Right lobe of liver (tissue), 6 donors: ENCODE measurements around the gene CCDC61. TPM values are rescaled to one million over a fixed set of nuclear protein-coding genes. Genes with fewer than 3 reads are reported as not detected.
A peak's percentile ranks its signal among the peaks of the same experiment; 100 is the strongest.

ENCODE experiments used
- ATAC-seq, 4 donors: fragments of 200-7000 bp; cut with Tn5 transposase; one replicate each; pipeline ENCODE4 v1.9.1; 2020; ENCODE audit warnings: mild to moderate bottlenecking in 4 of 4, moderate library complexity in 4 of 4
- DNase-seq, 3 donors: peaks; one replicate each; pipeline ENCODE4 v3.0.0-alpha.2; 2020
- H3K27ac ChIP-seq, 3 donors: fragments of 200-600 bp; one replicate each; pipeline ENCODE4 v1.8.0; 2022
- H3K27me3 ChIP-seq, 2 donors: fragments of 200-600 bp; one replicate each; pipeline ENCODE4 v1.8.0; 2022
- H3K36me3 ChIP-seq, 4 donors: fragments of 200-600 bp; sonication (generic) in 1 of 4; one replicate each; pipeline versions ENCODE4 v1.5.1 to v1.8.0; 2017 to 2022; ENCODE audit warnings: control low read depth in 1 of 4
- H3K4me1 ChIP-seq, 4 donors: fragments of 200-600 bp; sonication (generic) in 1 of 4; one replicate each; pipeline versions ENCODE4 v1.5.1 to v1.8.0; 2017 to 2022; ENCODE audit warnings: control low read depth in 1 of 4
- H3K4me3 ChIP-seq, 3 donors: fragments of 200-600 bp; one replicate each; pipeline ENCODE4 v1.8.0; 2022
- H3K9me3 ChIP-seq, 4 donors: fragments of 200-600 bp; sonication (generic) in 1 of 4; one replicate each; pipeline versions ENCODE4 v1.5.1 to v1.8.0; 2017 to 2022; ENCODE audit warnings: control low read depth in 1 of 4
- POLR2A ChIP-seq: fragments of 450-650 bp; IDR thresholded peaks from one replicate; pipeline ENCODE4 v1.6.1; 2017; ENCODE audit warnings: antibody characterized with exemption, mild to moderate bottlenecking
- WGBS: methylation state at CpG from one replicate; pipeline ENCODE4 v1.1.6; 2018; ENCODE audit warnings: low coverage, low lambda C conversion rate; ENCODE audit not compliant: insufficient coverage; ENCODE audit errors: missing lambda C conversion rate; 5-methylcytosine and 5-hydroxymethylcytosine counted together
- intact Hi-C, 2 donors: fragments of 100-400 bp; cut with DNase I; formaldehyde crosslinking; loops; one replicate each; pipeline versions ENCODE4 v1.11.2 to v1.14.1; 2022
- long read RNA-seq: library from polyadenylated mRNA; unstranded; transcript quantifications from one replicate; pipeline ENCODE4 v2.0.0, GENCODE V29; 2019
- total RNA-seq, 6 experiments: library from RNA; depleted of rRNA in 2 of 6; stranded (reverse); fragments of >200 nt in 2 of 6; fragmentation: NEBNext Ultra II Directional in 3 of 6; extraction: Animal tissue kit (Norgen Biotek cat#: 25700) in 3 of 6; gene quantifications; one replicate each; pipeline versions ENCODE4 v1.1.0 to v1.2.4, GENCODE V29; 2016 to 2023
- TF ChIP-seq, protein P1 (sequence below), 4 donors: fragments of 200-600 bp in 3 of 4; fragments of 450-650 bp in 1 of 4; IDR thresholded peaks; one replicate each; pipeline versions ENCODE4 v1.5.1 to v1.8.0; 2016 to 2022; ENCODE audit warnings: antibody characterized with exemption in 4 of 4, mild to moderate bottlenecking in 2 of 4
- donor health status: DM: no; HTN: yes; CAD: no.
- donor health status: DM: no; HTN: no; CAD: no.
- donor health status: DM: no; HTN: no; CAD: no.
- donor health status: DM: no; HTN: yes; CAD: no.
- donor health status: DM: no; HTN: yes; CAD: no.

The CCDC61 gene, protein sequence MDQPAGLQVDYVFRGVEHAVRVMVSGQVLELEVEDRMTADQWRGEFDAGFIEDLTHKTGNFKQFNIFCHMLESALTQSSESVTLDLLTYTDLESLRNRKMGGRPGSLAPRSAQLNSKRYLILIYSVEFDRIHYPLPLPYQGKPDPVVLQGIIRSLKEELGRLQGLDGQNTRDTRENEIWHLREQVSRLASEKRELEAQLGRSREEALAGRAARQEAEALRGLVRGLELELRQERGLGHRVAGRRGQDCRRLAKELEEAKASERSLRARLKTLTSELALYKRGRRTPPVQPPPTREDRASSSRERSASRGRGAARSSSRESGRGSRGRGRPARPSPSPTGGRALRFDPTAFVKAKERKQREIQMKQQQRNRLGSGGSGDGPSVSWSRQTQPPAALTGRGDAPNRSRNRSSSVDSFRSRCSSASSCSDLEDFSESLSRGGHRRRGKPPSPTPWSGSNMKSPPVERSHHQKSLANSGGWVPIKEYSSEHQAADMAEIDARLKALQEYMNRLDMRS
- total RNA-seq, result 1 to 10 TPM; 5.8 to 9.7 (median 8.1) TPM
- long read RNA-seq, result 0 reads

DNA sequence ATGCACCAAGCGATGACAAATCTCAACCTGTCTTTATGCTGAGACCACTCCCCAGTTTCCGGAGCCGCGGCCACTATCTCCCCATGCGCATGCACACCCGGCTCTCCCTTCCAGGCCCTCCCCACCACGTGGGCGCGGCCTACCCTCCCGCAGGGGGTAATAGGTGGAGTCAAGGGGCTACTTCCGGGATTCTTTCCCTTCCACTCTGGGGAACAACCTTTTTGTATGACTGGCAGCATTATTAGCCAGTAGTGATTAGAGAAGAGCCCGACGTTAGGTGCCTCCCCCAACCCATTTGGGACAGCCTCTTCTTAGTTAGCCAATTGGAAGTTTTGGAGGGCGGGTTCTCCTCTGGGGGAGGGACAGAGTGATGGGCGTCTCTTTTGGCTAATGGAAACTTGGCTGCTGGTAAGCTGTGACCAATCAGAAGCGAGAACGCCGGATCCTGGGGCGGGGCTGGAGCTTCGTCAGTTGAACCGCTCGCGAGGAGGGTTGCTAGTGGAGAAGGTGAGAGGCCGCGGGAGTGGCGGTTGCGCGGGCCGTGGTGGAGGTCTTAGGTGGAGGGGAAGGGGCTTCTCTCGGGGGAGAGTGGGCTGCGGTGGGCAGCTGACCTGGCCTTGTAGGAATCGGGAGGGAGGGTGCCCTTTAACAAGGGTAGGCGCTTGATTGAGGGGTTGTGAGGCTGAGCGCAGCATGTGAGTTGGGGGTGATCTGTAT is at the start of gene CCDC61:
Gene CCDC61 (plus strand): TSS at position 470 of the 717 bp plus-strand sequence. CDS start 7,552 bp downstream, outside the sequence.
- intact Hi-C loops, result no loop called here
- DNase-seq (peak; percentile 92 to 96 (median 94)), ATAC-seq (peak; percentile 96 to 99 (median 98))
- H3K27ac ChIP-seq, result peak within 1 kb of the TSS; percentile 33 to 55 (median 41)
- TF ChIP-seq POLR2A, result peak; percentile 87
- TF ChIP-seq, protein P1, sequence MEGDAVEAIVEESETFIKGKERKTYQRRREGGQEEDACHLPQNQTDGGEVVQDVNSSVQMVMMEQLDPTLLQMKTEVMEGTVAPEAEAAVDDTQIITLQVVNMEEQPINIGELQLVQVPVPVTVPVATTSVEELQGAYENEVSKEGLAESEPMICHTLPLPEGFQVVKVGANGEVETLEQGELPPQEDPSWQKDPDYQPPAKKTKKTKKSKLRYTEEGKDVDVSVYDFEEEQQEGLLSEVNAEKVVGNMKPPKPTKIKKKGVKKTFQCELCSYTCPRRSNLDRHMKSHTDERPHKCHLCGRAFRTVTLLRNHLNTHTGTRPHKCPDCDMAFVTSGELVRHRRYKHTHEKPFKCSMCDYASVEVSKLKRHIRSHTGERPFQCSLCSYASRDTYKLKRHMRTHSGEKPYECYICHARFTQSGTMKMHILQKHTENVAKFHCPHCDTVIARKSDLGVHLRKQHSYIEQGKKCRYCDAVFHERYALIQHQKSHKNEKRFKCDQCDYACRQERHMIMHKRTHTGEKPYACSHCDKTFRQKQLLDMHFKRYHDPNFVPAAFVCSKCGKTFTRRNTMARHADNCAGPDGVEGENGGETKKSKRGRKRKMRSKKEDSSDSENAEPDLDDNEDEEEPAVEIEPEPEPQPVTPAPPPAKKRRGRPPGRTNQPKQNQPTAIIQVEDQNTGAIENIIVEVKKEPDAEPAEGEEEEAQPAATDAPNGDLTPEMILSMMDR (IDR thresholded peaks at IDR 0.05), result no peak
- WGBS, result under 1% methylated on average over 31 of the region's 34 CpGs
- peak within 1 kb of the TSS; percentile 69 to 74 (median 72) for H3K4me3 ChIP-seq
- H3K9me3 ChIP-seq, result no peaks in the 10 kb centered on the region
- H3K36me3 ChIP-seq, result no peaks in the 10 kb centered on the region
- peaks cover 0 to 9% (median under 1%) of the 10 kb centered on the region in 4 donors for H3K4me1 ChIP-seq
- H3K27me3 ChIP-seq, result no peaks in the 10 kb centered on the region

DNA sequence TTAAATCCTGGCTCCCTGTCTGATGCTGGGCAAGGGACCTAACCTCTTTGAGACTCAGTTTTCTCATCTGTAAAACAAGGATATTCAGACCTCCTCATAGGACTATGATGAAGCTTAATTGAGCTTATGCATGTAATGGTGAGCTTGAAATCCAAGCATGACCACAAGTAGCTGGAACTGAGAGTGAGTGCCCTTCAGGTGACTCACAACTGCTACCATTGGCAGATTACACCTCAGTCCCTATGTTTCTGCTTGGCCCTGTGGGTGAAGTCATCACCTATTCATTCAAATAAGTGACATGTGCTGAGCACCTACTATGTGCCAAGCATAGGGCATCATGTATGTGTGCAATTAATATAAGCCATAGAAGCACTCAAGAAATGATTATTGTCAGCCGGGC is 47.3 kb upstream of the CCDC61 start:
- no peaks in the 10 kb centered on the region for H3K36me3 ChIP-seq
- no peak for ATAC-seq
- intact Hi-C loops, result no loop called here
- 100% methylated on average over 1 of the region's 1 CpG for WGBS
- H3K9me3 ChIP-seq, result no peaks in the 10 kb centered on the region
- no peaks in the 10 kb centered on the region for H3K4me1 ChIP-seq
- DNase-seq, result no peak
- no peak for TF ChIP-seq POLR2A
- TF ChIP-seq, protein P1 (IDR thresholded peaks at IDR 0.05), result no peak
- H3K27me3 ChIP-seq, result no peaks in the 10 kb centered on the region
- H3K4me3 ChIP-seq, result no peak overlapping the region
- H3K27ac ChIP-seq, result no peak overlapping the region

DNA sequence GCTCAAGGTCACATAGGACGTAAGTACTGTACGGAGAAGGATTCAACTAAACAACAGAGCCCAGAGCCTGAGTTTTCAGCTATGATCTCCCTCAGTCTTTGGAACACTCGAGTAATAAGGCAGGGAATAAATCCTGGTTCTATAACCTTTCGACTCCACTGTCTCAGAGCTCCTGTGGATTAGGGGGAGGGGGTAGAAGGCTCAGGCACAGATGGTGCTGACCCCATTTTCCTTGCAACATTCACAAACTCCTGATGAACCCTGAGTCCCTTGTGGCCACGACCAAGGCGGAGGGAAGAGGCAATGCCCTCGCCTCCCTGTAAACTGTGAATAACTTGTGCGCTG is 43.0 kb upstream of the CCDC61 start:
- no peak for TF ChIP-seq POLR2A
- TF ChIP-seq, protein P1 (IDR thresholded peaks at IDR 0.05), result no peak
- Histone ChIP-seq H3K36me3 (no peaks in the 10 kb centered on the region), H3K27ac (no peak overlapping the region), H3K9me3 (no peaks in the 10 kb centered on the region), H3K4me3 (no peak overlapping the region), H3K4me1 (no peaks in the 10 kb centered on the region), H3K27me3 (no peaks in the 10 kb centered on the region)
- 30% methylated on average over 7 of the region's 8 CpGs for WGBS
- no peak for ATAC-seq
- DNase-seq, result no peak
- intact Hi-C loops, result no loop called here

DNA sequence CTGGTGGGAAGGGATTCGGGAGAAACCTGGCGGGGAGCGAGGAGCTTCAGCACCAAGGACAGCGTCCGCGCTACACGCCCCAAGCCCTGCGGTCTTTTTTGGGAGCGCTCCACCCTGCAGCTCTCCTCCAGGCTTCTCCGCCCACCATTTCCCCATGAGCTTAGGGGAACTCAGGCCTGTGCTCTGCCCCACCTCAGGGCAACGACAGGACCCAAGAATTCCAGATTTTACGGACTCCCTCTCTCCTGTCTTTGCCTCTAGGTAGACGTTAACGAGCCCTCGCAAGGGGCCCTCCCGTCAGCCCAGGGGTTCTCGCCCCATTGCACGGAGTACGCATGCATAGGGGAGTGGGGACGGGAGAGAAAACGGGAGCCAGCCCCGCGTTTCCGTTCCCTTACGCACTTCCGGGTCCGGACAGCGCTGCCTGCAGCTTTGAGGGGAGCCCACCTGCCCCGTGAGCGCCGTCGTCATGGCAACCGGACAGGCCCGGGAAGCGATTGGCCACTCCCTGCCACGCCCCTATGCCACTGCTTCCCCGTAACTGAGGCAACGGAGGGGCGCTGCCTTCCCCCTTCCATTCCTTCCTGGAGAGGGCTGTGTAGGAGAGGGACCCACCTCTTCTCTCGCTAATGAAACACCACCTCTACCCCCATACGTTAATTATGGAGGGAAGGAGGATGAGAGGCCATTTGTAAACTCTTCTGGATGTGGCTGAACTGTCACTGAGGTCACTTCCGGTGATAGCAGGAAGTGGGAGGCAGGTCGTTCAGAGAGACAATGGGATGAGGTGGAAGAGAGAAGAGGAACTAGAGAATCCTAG is 42.4 kb upstream of the CCDC61 start:
- Histone ChIP-seq H3K9me3 (no peaks in the 10 kb centered on the region), H3K4me3 (no peak overlapping the region), H3K4me1 (no peaks in the 10 kb centered on the region), H3K27ac (no peak overlapping the region), H3K27me3 (no peaks in the 10 kb centered on the region), H3K36me3 (no peaks in the 10 kb centered on the region)
- DNase-seq, result peak in 1 of 3 donors; percentile 30
- no peak for TF ChIP-seq POLR2A
- TF ChIP-seq, protein P1 (IDR thresholded peaks at IDR 0.05), result no peak
- peak; percentile 33 to 67 (median 51) for ATAC-seq
- WGBS, result 0% methylated on average over 4 of the region's 43 CpGs
- intact Hi-C loops, result no loop called here
